Neural progenitor cell (in vitro differentiated cells): ENCODE data around the gene POU5F1. TPM values are rescaled to one million over a fixed set of nuclear protein-coding genes. Genes with fewer than 3 reads are reported as not detected.

Experiments used
- DNase-seq: peaks from one replicate; pipeline ENCODE4 v3.0.0-alpha.2; 2016; ENCODE audit warnings: low spot score
- H2AFZ ChIP-seq: fragments of 200-600 bp; sonication (generic); replicated peaks from 2 replicates; pipeline ENCODE4 v1.6.1; 2016; ENCODE audit warnings: antibody characterized with exemption
- H3F3A ChIP-seq: fragments of 200-600 bp; sonication (generic); 2 replicates; pipeline ENCODE4 v1.6.1; 2016; ENCODE audit warnings: antibody characterized with exemption, low read depth
- H3K27ac ChIP-seq: fragments of 200-600 bp; sonication (generic); 2 replicates; pipeline ENCODE4 v1.5.1; 2016; ENCODE audit warnings: mild to moderate bottlenecking
- H3K27me3 ChIP-seq: fragments of 200-600 bp; sonication (generic); 2 replicates; pipeline ENCODE4 v1.6.1; 2016; ENCODE audit warnings: mild to moderate bottlenecking, moderate library complexity
- H3K36me3 ChIP-seq: fragments of 200-600 bp; sonication (generic); 2 replicates; pipeline ENCODE4 v1.5.1; 2016
- H3K4me1 ChIP-seq: fragments of 200-600 bp; sonication (generic); 2 replicates; pipeline ENCODE4 v1.6.1; 2016; ENCODE audit warnings: mixed run types
- H3K4me2 ChIP-seq: fragments of 200-600 bp; sonication (generic); 2 replicates; pipeline ENCODE4 v1.6.1; 2016
- H3K4me3 ChIP-seq: fragments of 200-600 bp; sonication (generic); 2 replicates; pipeline ENCODE4 v1.5.1; 2016
- H3K79me2 ChIP-seq: fragments of 200-600 bp; sonication (generic); 2 replicates; pipeline ENCODE4 v1.6.1; 2016; ENCODE audit warnings: low read depth
- H3K9ac ChIP-seq: fragments of 200-600 bp; sonication (generic); 2 replicates; pipeline ENCODE4 v1.6.1; 2016
- H3K9me3 ChIP-seq: fragments of 200-600 bp; sonication (generic); 2 replicates; pipeline ENCODE4 v1.5.1; 2016; ENCODE audit warnings: low read depth
- H4K20me1 ChIP-seq: fragments of 200-600 bp; sonication (generic); 2 replicates; pipeline ENCODE4 v1.6.1; 2016; ENCODE audit warnings: low read depth
- H3K27ac Mint-ChIP-seq: 3 replicates; pipeline ENCODE4 v1.8.0; 2021; ENCODE audit warnings: mixed read lengths
- H3K27me3 Mint-ChIP-seq: 2 replicates; pipeline ENCODE4 v1.8.0; 2022; ENCODE audit warnings: low read depth, mild to moderate bottlenecking, inconsistent platforms, moderate library complexity, mixed read lengths; ENCODE audit not compliant: insufficient read depth
- H3K36me3 Mint-ChIP-seq: 3 replicates; pipeline ENCODE4 v1.8.0; 2021; ENCODE audit warnings: mixed read lengths
- H3K4me1 Mint-ChIP-seq: 3 replicates; pipeline ENCODE4 v1.8.0; 2021; ENCODE audit warnings: mixed read lengths
- H3K4me3 Mint-ChIP-seq: 3 replicates; pipeline ENCODE4 v1.8.0; 2021; ENCODE audit warnings: mild to moderate bottlenecking, moderate library complexity, mixed read lengths
- H3K9me3 Mint-ChIP-seq: 3 replicates; pipeline ENCODE4 v1.8.0; 2020; ENCODE audit warnings: mixed read lengths
- EZH2 ChIP-seq: fragments of 200-600 bp; sonication (generic); IDR thresholded peaks from 2 replicates; pipeline ENCODE4 v1.6.1; 2017; ENCODE audit warnings: antibody characterized with exemption, mild to moderate bottlenecking, moderate library complexity
- EZH2phosphoT487 ChIP-seq: fragments of 200-600 bp; sonication (generic); IDR thresholded peaks from 2 replicates; pipeline ENCODE4 v1.6.1; 2017; ENCODE audit warnings: antibody characterized with exemption
- total RNA-seq: library from RNA; depleted of rRNA; stranded (reverse); fragments of >200 nt; gene quantifications from 2 replicates; pipeline ENCODE4 v1.2.3, GENCODE V29; 2015; ENCODE audit warnings: low replicate concordance
- TF ChIP-seq, protein P1 (sequence below): fragments of 200-600 bp; sonication (generic); IDR thresholded peaks from 2 replicates; pipeline ENCODE4 v1.5.1; 2017; ENCODE audit warnings: antibody characterized with exemption, mild to moderate bottlenecking

The POU5F1 gene
- total RNA-seq, 1 donor from 2014 or later: 17.4 TPM

DNA sequence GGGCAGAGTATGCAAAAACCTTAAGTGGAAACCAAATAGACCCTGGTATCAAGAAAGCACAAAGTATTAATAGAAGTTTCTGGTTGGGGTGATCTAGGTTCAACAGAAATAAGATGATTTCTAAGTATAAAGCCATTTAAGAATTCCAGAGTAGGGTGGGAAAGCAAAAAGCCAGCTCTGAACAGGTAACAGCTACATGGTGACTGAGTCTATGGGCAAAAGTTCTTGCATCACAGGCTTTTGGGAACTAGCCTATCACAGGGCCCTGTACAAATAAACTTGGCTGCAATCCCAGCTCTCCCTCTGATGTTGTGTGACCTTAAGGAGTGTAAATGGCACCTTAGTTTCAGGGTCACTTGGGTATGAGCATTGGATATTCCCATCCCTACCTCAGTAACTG, 6.6 kb downstream of the POU5F1 start:
- no peaks in the 10 kb centered on the region for H4K20me1 ChIP-seq
- TF ChIP-seq EZH2phosphoT487 (no peak), EZH2 (no peak)
- TF ChIP-seq, protein P1, sequence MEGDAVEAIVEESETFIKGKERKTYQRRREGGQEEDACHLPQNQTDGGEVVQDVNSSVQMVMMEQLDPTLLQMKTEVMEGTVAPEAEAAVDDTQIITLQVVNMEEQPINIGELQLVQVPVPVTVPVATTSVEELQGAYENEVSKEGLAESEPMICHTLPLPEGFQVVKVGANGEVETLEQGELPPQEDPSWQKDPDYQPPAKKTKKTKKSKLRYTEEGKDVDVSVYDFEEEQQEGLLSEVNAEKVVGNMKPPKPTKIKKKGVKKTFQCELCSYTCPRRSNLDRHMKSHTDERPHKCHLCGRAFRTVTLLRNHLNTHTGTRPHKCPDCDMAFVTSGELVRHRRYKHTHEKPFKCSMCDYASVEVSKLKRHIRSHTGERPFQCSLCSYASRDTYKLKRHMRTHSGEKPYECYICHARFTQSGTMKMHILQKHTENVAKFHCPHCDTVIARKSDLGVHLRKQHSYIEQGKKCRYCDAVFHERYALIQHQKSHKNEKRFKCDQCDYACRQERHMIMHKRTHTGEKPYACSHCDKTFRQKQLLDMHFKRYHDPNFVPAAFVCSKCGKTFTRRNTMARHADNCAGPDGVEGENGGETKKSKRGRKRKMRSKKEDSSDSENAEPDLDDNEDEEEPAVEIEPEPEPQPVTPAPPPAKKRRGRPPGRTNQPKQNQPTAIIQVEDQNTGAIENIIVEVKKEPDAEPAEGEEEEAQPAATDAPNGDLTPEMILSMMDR: no peak
- H3K27me3 Mint-ChIP-seq: peaks cover 7% of the 10 kb centered on the region
- H3K4me2 ChIP-seq: no peak overlapping the region
- H3K27ac Mint-ChIP-seq: no peak overlapping the region
- no peaks in the 10 kb centered on the region for H3K9me3 ChIP-seq
- no peaks in the 10 kb centered on the region for H3K36me3 ChIP-seq
- H3F3A ChIP-seq: peaks cover 9% of the 10 kb centered on the region
- peaks cover 22% of the 10 kb centered on the region for H3K27me3 ChIP-seq
- H3K79me2 ChIP-seq: no peaks in the 10 kb centered on the region
- no peaks in the 10 kb centered on the region for H3K9me3 Mint-ChIP-seq
- DNase-seq: no peak
- peaks cover 3% of the 10 kb centered on the region for H3K4me1 ChIP-seq
- no peak overlapping the region for H3K9ac ChIP-seq
- no peak overlapping the region for H2AFZ ChIP-seq
- no peak overlapping the region for H3K27ac ChIP-seq
- no peak overlapping the region for H3K4me3 Mint-ChIP-seq
- peaks cover 6% of the 10 kb centered on the region for H3K36me3 Mint-ChIP-seq
- H3K4me1 Mint-ChIP-seq: peaks cover 9% of the 10 kb centered on the region
- no peak overlapping the region for H3K4me3 ChIP-seq

DNA sequence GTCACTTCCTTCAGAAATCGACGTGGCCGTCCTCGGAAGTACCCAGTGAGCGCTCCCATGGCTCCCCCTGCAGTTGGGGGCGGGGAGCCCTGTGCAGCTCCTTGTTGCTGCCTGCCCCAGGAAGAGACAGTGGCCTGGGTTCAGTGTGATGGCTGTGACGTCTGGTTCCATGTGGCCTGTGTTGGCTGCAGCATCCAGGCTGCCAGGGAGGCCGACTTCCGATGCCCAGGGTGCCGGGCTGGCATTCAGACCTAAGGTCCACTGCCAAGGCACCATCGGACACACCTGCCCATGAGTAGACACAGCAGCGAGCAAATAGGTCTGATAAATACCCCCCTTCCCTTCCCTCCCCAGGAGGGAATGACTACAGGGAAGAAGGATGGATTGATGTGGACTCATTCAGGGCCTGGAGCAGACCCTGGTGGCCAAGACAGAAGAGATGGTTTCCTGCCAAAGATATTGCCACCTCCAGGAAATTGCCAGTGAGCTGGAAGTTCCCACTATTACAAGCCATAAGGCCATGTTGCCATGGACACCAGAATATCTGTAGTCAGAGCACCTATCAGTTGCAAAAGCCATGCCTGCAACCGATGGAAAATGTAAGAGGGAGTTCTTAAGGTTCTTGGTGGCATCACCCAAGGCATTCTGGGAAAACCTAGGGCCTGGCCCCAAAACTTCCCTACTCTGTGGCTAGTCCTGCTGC, 7.9 kb downstream of the POU5F1 start:
- Histone ChIP-seq H3K36me3 (no peaks in the 10 kb centered on the region), H3K27me3 (peaks cover 12% of the 10 kb centered on the region), H3K4me1 (peaks cover 3% of the 10 kb centered on the region), H2AFZ (no peak overlapping the region), H3K79me2 (no peaks in the 10 kb centered on the region), H3K9me3 (no peaks in the 10 kb centered on the region), H3K4me3 (no peak overlapping the region), H3F3A (peaks cover 14% of the 10 kb centered on the region), H3K9ac (no peak overlapping the region), H3K27ac (no peak overlapping the region), H3K4me2 (no peak overlapping the region), H4K20me1 (no peaks in the 10 kb centered on the region)
- H3K4me3 Mint-ChIP-seq: no peak overlapping the region
- H3K9me3 Mint-ChIP-seq: no peaks in the 10 kb centered on the region
- H3K27ac Mint-ChIP-seq: no peak overlapping the region
- peaks cover 4% of the 10 kb centered on the region for H3K27me3 Mint-ChIP-seq
- H3K36me3 Mint-ChIP-seq: peaks cover 6% of the 10 kb centered on the region
- TF ChIP-seq, protein P1: no peak
- TF ChIP-seq EZH2 (no peak), EZH2phosphoT487 (no peak)
- no peak for DNase-seq
- H3K4me1 Mint-ChIP-seq: peaks cover 15% of the 10 kb centered on the region

DNA sequence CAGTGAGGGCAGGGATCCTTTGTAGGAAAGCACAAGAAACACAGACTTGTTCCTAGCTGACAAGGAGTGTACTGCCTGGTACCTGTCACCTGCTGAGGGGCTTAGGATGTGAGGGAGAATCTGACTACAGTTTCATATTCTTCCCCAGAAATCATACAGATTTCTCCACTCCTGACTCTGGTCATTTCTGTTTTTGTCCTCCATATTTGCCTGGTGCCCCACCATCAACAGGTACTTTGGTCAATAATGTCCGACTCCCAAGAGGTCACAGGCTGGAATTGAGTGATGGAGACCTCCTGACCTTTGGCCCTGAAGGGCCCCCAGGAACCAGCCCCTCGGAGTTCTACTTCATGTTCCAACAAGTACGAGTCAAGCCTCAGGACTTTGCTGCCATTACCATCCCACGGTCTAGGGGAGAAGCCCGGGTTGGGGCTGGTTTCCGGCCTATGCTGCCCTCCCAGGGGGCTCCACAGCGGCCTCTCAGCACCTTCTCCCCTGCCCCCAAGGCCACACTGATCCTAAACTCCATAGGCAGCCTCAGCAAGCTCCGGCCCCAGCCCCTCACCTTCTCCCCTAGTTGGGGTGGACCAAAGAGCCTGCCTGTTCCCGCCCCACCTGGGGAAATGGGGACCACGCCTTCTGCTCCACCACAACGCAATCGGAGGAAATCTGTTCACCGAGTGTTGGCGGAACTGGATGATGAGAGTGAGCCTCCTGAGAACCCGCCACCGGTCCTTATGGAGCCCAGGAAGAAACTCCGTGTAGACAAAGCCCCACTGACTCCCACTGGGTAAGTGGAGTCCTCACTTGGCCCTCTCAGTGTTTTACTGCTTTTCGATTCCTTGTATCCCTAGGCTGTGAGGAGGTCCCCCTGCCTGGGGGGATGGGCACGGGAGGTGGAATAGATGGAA, 9.0 kb downstream of the POU5F1 start:
- Histone ChIP-seq H3K4me1 (peaks cover 10% of the 10 kb centered on the region), H3K27ac (no peak overlapping the region), H3K27me3 (peaks cover 12% of the 10 kb centered on the region), H3K36me3 (no peaks in the 10 kb centered on the region), H3K4me2 (no peak overlapping the region), H3F3A (peaks cover 14% of the 10 kb centered on the region), H4K20me1 (no peaks in the 10 kb centered on the region), H3K79me2 (peaks cover 10% of the 10 kb centered on the region), H3K9ac (no peak overlapping the region), H3K9me3 (no peaks in the 10 kb centered on the region), H2AFZ (no peak overlapping the region), H3K4me3 (no peak overlapping the region)
- H3K27ac Mint-ChIP-seq: no peak overlapping the region
- DNase-seq: no peak
- peaks cover 4% of the 10 kb centered on the region for H3K27me3 Mint-ChIP-seq
- peaks cover 6% of the 10 kb centered on the region for H3K36me3 Mint-ChIP-seq
- H3K4me1 Mint-ChIP-seq: peaks cover 23% of the 10 kb centered on the region
- H3K9me3 Mint-ChIP-seq: no peaks in the 10 kb centered on the region
- TF ChIP-seq EZH2 (no peak), EZH2phosphoT487 (no peak)
- TF ChIP-seq, protein P1: no peak
- no peak overlapping the region for H3K4me3 Mint-ChIP-seq
